Measurements from ENCODE around the gene DUX4.
"Not testable (repeated sequence)": the region's sequence is repeated elsewhere in the genome, so short reads cannot be mapped to it uniquely, and the experiment has no call there.

DNA sequence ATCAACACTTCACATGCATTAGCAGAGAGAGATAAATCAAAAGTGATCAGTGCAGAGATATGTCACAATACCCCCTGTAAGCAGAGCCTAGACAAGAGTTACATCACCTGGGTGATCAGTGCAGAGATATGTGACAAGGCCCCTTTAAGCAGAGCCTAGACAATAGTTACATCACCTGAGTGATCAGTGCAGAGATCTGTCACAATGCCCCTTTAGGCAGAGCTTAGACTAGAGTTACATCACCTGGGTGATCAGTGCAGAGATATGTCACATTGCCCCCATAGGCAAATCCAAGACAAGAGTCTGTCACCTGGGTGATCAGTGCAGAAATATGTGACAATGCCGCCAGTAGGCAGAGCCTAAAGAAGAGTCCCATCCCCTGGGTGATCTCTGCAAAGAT is 7.4 kb downstream of the DUX4 start:
- TF ChIP-seq, protein P1, sequence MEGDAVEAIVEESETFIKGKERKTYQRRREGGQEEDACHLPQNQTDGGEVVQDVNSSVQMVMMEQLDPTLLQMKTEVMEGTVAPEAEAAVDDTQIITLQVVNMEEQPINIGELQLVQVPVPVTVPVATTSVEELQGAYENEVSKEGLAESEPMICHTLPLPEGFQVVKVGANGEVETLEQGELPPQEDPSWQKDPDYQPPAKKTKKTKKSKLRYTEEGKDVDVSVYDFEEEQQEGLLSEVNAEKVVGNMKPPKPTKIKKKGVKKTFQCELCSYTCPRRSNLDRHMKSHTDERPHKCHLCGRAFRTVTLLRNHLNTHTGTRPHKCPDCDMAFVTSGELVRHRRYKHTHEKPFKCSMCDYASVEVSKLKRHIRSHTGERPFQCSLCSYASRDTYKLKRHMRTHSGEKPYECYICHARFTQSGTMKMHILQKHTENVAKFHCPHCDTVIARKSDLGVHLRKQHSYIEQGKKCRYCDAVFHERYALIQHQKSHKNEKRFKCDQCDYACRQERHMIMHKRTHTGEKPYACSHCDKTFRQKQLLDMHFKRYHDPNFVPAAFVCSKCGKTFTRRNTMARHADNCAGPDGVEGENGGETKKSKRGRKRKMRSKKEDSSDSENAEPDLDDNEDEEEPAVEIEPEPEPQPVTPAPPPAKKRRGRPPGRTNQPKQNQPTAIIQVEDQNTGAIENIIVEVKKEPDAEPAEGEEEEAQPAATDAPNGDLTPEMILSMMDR (conservative IDR thresholded peaks at IDR 0.05 in 1 of 2, IDR thresholded peaks at IDR 0.05 in 1 of 2; ENCODE audit: low read depth in 1 of 2, low read length in 2 of 2) = not testable (repeated sequence)
- not testable (repeated sequence) for TF ChIP-seq EZH2 (IDR thresholded peaks at IDR 0.05; ENCODE audit: low read length, missing control alignments)

Measured in fibroblast of lung (primary cell).